ENCODE results near the gene PHKG2.

Gene PHKG2

GRCh38 chr16:30728899-30729672 is 19.1 kb upstream of the PHKG2 start:
- DNase-seq, result no peak

GRCh38 chr16:30731411-30731810 is 16.8 kb upstream of the PHKG2 start:
- no peak for DNase-seq

- no peak for DNase-seq
Observed at GRCh38 chr16:30736995-30737793, 11.0 kb upstream of the PHKG2 start.

GRCh38 chr16:30737794-30738648 is 10.2 kb upstream of the PHKG2 start:
- DNase-seq, result no peak

GRCh38 chr16:30738984-30739951 is 9.0 kb upstream of the PHKG2 start:
- no peak for DNase-seq

- DNase-seq, result no peak
Observed at GRCh38 chr16:30740364-30741251, 7.6 kb upstream of the PHKG2 start.

- no peak for DNase-seq
Observed at GRCh38 chr16:30741461-30741914, 6.7 kb upstream of the PHKG2 start.

- no peak for DNase-seq
Observed at GRCh38 chr16:30743716-30744115, 4.5 kb upstream of the PHKG2 start.

GRCh38 chr16:30744183-30744582 is 4.0 kb upstream of the PHKG2 start:
- DNase-seq, result no peak

GRCh38 chr16:30745082-30745481 is 3.1 kb upstream of the PHKG2 start:
- no peak for DNase-seq

- DNase-seq, result no peak
Observed at GRCh38 chr16:30746638-30747175, 1.5 kb upstream of the PHKG2 start.

GRCh38 chr16:30747331-30747730 is 894 bp upstream of the PHKG2 start:
- DNase-seq, result no peak

- DNase-seq, result no peak
Observed at GRCh38 chr16:30748634-30749445, 615 bp downstream of the PHKG2 start.

GRCh38 chr16:30750201-30750600 is 2.0 kb downstream of the PHKG2 start:
- DNase-seq, result no peak

- no peak for DNase-seq
Observed at GRCh38 chr16:30750876-30751465, 2.7 kb downstream of the PHKG2 start.

GRCh38 chr16:30753596-30753995 is 5.4 kb downstream of the PHKG2 start:
- DNase-seq, result no peak

GRCh38 chr16:30755955-30756780 is 7.9 kb downstream of the PHKG2 start:
- DNase-seq, result no peak

- DNase-seq, result no peak
Observed at GRCh38 chr16:30756781-30757100, 8.5 kb downstream of the PHKG2 start.

GRCh38 chr16:30757316-30757715 is 9.1 kb downstream of the PHKG2 start:
- no peak for DNase-seq
